ENCODE measurements around the gene IQCE.
"Not testable (repeated sequence)": the region's sequence is repeated elsewhere in the genome, so short reads cannot be mapped to it uniquely, and the experiment has no call there.

IQCE gene

DNA sequence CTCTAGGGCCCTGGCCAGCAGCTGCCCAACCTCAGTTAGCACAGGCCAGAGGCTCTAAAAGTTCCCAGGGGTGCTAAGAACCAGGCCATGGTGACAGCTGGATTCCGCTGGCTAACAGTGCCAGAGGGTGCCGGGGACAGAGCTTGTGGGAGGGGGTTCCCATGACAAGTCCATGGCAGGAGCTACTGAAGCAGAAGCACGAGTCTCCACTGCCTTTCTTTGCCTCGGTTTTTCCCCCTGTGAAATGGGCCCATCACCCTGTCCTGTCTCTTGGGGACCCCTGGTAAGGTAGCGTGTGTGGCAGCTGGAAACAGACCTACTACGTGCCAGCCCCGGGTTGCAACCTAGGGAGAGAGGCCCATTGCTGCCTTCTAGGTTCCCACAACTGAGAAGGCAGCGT lies 26.0 kb upstream of the IQCE start:
- not testable (repeated sequence) for DNase-seq

DNA sequence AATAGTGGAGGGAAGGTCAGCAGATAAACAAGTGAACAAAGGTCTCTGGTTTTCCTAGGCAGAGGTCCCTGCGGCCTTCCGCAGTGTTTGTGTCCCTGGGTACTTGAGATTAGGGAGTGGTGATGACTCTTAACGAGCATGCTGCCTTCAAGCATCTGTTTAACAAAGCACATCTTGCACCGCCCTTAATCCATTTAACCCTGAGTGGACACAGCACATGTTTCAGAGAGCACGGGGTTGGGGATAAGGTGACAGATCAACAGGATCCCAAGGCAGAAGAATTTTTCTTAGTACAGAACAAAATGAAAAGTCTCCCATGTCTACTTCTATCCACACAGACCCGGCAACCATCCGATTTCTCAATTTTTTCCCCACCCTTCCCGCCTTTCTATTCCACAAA lies 25.2 kb upstream of the IQCE start:
- DNase-seq: not testable (repeated sequence)

DNA sequence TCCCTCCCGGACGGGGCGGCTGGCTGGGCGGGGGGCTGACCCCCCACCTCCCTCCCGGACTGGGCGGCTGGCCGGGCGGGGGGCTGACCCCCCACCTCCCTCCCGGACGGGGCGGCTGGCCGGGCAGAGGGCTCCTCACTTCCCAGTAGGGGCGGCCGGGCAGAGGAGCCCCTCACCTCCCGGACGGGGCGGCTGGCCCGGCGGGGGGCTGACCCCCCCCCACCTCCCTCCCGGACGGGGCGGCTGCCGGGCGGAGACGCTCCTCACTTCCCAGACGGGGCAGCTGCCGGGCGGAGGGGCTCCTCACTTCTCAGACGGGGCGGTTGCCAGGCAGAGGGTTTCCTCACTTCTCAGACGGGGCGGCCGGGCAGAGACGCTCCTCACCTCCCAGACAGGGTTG lies 24.6 kb upstream of the IQCE start:
- DNase-seq: not testable (repeated sequence)

DNA sequence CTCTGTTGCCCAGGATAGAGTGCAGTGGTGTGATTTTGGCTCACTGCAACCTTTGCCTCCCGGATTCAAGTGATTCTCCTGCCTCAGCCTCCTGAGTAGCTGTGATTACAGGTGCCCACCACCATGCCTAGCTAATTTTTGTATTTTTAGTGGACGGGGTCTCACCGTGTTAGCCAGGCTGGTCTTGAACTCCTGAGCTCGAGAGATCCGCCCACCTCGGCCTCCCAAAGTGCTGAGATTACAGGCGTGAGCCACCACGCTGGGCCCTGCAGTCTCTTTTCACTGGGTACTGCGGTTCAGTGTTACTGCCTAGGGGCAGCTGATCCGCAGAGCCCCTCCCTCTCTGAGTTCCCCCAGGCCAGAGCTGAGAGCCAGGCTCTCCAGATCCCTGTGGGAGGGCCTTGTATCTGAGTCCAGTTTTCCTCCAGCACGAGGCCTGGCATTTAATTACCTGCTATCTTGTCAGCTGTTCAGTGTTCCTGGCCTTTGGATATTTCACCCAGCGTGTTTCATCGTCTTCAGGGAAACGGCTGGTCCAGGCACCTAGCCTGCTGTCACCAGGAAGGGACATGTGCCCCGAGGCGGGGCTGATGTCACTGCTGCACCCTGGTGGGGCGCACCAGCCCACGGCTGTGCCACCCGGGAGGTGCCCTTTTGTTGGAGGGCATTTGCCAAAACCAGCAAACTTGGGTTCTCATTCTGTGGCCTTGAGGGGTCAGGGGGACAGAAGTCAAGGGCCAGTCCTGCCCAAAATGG lies 22.7 kb upstream of the IQCE start:
- not testable (repeated sequence) for DNase-seq

DNA sequence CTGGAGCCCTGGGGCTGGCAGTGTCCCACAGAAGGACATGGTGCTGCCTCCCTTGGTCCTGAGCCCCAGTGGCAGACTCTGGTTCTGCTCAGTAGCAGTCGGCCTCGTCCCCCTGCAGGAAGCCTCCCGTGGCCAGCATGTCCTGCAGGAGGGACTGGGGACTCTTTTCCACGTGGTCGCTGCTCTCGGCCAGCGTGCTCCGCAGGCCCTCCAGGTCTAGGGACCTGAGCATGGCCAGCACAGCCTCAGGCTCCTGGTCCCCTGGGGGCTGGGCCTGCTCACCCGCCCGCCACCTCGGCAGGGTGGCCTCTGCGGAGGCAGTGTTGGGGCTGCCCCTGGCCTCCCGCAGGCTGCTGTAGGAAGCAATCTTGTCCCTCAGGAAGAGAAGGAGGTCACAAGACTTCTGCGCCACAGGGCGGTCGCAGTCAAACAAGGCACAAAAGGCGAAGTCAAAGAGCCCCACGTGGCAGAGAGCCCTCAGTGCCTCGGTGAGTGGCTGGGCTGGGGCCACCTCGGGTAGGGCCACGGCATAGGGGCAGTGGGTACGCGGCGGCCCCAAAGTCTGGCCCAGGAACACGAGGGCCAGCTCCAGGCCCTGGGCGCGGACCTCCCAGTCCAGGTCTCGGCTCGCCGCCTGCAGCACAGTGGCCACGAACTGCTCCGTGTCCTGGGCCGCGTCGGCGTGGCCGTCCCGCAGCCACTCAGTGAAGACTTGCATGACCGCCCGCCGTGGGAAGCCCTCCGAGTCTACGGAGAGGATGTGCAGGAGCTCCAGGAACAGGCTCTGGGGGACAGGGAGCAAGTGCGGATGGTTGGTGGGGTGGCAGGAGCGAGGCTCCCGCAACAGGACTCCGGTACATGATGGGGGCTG lies 20.6 kb upstream of the IQCE start:
- DNase-seq: no peak

DNA sequence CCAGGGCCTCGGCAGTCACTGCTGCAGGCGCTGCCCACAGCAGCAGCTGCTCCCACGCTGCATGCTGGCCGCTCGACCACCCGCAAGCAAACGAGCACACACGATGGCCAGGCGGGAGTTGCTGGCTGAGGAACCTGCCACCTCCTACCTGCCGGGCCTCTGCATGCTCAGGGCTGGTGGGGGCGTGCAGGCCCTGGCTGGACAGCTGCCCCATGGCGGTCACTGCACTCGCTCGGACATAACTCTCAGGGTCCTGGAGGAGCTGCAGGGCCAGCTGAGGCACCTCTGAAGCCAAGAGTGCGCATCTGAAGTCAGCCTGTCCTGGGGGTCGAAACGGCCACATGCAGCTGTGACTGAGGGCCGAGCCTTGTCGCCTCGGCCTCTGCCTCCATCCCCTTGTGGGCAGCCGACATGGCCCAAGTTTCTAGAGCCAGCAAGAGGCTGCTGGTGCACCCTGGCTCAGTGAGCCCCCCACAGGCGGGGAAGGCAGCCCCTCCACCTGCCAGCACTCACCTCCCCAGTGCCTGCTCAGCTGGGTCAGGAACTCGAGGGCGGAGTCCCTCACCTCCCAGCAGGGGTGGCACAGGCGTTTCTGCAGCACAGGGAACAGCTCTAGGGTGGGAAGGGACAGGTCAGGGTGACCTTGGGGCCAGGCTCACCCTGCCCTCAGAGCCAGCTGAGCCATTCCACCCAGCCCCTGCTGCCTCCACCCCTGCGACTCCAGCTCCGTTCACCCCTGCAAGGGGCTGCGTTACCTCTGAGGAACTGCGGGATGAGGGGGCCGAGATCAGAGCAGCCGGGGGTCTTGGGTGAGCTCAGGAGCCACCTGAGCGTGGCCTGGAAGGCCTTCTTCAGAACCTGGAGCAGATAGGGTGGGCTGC lies 19.5 kb upstream of the IQCE start:
- DNase-seq: no peak

DNA sequence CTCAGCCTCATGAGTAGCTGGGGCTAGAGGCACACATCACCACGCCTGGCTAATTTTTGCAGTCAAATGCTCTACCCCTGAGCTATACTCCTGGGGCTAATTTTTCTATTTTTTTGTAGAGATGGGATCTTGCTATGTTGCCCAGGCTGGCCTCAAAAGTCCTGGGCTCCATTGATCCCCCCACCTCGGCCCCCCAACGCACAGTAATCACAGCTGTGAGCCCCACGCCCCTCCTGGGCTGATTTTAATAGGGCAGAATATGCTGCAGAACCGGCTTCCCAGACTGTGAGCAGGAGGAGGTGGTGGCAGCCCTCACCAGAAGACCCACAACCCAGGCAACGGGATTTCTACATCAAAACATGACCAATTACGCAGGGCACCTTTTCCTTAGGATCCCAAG lies 18.6 kb upstream of the IQCE start:
- no peak for DNase-seq

DNA sequence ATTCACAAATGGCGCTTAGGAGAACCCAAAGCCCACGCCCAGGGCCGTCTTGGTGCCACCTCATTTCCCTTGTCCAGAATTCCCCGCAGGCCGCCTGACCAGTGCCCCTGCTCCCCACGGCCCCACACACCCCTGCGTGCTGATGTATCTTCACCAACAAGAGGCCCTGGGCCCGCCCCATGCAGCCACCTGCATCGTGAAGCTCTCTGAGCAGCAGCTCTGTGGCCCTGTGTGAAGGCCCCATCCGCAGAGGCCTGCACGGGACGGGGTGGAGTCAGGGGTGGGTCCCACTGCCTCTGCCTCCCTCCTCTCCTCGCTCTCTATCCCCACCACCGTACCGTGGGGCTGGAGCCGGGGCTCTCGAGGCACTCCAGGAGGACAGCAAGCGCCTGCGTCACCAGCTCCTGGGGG lies 18.1 kb upstream of the IQCE start:
- DNase-seq: no peak

DNA sequence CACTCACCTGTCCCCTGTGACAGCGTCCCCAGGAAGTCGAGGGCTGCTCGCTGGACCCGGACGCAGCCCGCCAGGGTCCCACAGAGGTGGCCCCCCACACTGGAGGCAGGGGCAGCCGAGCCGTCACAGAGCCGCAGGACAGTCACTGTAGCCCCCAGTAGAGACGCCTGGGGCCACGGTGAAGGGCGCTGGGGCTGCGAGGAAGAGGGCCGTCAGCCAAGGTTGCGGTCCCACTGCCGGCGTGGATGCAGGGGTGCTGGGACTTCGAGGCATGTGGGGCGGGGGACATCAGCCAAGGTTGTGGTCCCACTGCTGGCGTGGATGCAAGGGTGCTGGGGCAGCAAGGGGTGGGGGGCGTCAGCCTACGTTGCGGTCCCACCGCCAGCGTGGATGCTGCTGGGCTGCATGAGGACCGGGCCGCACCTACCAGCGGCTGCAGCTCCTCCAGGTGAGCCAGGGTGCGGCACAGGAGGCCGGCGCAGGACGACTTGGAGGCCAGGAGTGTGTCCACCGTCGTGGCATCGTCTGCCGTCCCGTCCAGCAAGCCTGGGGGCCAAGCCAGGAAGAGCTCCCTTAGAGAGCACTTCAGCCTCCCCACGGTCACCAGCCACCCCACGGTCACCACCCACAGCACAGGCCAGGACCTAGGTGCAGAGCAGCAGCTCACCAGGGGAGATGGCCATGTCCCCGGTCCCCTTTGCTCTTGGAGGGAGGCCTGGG lies 17.3 kb upstream of the IQCE start:
- DNase-seq: no peak

DNA sequence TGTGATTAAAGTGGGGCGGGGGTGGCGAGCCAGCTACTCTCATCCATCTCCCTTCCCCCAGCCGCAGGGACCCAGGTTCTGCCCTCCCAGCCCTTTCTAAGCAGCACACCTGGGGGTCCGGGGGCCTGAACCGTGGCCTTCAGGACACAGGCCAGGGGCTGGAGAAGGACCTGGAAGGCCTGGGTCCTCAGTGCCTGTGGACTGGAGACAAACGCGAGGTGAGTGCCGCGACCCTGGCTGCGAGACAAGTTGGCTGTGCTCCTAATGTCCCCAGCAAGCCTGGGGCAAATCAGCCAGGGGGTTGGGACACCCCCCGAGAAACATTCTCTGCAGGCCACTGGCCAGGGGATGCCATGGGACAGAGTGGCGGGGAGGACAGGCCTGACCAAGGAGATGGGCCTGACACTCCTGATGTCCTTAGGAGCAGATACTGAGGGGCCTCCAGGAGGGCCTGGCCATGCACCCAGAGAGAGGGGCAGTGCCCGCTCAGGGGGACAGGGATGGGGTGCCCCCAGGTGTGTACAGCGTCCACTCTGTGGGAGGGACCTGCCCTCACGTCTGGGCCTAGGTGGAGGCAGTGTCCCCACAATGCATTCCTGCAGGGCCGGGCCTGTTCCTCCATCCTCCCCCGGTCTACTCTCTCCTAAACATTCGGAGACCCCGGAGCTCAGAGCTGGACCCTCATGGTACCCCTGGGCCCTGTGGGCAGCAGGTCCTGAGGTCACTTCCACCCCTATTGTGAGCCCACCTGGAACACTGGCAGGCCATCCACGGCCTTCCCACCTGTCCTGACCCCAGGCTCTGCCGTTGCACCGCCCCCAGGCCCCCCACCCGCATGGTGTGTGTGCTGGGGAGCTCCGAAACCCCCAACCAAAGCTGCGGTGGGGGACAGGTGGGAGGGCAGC lies 16.5 kb upstream of the IQCE start:
- no peak for DNase-seq

DNA sequence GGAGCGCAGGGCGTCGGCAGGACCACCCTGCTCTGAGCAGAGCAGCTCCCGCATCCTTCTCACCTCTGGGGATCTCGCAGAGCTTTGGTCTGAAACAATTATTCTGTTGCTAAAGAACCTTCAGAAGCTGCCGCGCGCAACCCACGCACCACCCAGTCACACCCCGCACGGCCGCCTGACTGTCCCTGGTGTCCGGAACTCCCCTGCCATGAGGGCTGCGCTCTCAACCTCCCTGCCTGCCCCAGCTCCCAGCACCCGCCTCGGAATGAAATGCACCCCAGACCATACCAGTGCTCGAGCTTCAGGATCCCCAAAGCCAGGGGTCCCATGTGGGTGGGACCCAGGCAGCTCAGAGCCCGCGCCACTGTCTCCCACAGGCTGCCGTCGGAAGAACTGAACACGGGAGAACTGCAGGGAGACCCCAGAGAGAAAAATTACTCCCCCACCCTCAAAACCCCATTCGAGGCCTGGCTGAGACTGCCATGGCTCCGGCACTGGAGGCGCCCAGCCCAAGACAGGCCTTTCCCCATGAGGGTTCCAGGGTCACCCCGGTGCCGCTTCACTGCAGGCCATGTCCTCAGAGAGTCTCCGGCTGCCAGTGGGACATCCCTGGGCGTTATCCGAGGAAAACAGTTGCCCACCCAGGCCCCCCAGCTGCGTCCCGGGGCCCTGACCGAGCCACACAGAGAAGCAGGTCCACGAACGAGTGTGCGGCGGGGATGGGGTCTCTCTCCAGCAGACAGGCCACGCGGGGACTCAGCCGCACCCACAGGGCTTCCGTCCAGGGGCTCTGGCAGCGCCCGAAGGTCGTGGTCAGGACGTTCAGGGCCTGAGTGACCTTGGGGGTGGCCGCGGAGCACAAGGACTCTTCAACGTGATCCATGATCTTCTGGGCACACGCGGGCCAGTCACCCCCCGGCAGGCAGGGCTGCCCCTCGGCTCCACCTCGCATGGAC lies 15.6 kb upstream of the IQCE start:
- DNase-seq: no peak

DNA sequence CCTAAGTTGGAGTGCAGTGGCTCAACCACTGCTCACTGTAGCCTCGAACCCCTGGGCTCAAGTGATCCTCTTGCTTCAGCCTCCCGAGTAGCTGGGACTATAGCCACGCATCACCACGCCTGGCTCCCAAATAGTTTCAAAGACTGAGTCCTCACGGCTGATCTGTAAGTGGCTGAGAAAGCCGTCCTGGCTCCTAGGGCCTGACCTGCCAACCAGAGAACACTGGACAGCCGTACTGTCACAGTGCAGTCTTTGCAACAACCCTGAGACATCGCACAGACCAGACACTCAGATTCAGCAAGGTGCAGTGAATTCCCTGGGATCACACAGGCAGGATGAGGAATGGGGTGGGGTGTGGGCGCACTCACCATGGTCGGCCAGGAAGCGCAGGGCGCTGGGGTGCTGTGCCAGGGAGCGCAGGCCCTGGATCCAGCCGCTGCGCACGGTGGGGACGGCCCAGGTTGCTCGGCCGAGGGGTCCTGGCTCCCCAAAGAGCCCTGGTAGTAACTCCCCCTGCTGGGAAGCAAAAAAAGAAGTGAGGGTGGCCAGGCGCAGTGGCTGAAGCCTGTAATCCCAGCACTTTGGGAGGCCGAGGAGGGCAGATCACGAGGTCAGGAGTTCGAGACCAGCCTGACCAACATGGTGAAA lies 14.1 kb upstream of the IQCE start:
- no peak for DNase-seq

DNA sequence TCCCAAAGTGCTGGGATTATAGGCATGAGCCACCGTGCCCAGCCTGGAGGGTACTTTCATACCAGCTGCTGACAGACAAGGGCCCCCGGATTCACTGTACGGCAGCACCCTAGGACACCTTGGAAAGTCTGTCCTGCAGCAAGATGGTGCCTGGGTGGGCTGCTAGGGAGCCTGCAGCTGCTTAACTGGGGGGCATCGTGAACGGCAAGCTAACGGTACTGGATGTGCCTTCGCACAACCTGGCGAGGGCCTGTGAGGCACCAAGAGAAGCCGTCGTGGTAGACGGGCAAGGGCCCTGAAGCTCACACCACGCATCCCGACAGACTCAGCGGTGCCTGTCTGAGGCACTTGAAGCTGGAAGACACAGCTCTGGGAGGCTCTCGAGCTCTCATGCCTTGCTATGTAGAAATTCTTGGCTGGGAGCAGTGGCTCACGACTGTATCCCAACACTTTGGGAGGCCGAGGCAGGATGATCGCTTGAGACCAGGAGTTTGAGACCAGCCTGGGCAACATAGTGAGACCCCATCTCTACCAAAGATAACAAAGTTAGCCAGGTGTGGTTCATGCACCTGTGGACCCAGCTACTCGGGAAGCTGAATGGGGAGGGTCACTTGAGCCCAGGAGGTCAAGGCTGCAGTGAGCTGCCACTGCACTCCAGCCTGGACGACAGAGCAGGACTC lies 12.9 kb upstream of the IQCE start:
- DNase-seq: no peak

DNA sequence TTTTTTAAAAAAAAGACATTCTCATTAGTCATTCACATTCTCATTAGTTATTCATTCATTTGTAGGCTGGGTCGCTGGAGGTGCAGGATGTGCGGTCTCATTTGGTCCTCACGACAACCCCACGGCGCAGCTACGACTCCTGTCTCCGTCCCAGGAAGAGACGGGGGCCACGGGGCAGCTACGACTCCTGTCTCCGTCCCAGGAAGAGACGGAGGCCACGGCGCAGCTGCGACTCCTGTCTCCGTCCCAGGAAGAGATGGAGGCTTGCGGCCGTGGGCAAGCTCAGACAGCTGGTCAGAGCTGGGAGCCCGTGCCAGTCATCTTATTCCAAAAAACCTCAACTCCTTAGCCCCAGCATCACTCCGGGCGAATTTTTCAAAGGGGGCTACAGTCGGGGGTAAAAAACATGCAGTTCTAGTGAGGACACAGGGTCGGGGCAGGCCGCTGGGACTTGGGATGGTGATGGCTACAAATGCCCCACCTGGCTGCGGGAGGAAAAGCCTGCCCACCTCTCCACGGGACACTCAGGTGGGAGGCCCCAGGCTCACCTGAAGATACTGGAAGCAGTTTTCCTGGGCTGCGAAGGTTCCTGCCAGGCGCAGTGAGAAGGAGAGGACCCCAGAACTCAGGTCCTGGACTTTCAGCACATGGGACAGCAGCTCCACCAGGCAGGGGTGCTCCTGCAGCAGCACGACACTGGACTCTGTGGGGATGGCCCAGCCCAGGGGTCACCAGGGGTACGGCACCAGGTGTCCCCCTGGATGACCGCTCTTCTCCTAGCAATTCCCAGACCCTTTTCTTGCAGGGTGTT lies 11.8 kb upstream of the IQCE start:
- DNase-seq: no peak

DNA sequence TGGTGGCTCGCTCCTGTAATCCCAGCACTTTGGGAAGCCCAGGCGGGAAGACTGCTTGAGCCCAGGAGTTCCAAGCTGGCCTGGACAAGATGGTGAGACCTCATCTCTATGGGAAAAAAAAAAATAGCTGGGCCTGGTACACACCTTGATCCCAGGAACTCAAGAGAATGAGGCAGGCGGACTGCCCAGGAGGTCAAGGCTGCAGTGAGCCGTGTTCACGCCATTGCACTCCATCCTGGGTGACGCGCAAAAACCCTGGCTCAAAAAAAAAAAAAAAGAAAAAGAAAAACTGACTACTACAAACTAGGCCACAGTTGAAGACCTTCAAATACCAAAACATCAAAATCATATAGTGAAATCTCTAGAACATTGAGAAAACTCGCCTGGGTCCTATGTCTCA lies 7.4 kb upstream of the IQCE start:
- no peak for DNase-seq

DNA sequence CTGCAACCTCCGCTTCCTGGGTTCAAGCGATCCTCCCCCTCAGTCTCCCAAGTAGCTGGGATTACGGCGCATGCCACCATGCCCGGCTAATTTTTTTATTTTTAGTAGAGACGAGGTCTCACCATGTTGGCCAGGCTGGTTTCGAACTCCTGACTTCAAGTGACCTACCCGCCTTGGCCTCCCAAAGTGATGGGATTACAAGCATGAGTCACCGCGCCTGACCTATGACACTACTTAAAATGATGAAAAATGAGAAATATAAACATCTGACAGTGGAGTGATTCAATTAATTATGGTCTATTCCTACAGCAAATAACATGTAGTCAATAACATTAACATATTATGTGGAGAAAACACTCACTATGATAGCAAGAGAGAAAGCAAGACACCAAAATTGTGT lies 5.7 kb upstream of the IQCE start:
- no peak for DNase-seq

DNA sequence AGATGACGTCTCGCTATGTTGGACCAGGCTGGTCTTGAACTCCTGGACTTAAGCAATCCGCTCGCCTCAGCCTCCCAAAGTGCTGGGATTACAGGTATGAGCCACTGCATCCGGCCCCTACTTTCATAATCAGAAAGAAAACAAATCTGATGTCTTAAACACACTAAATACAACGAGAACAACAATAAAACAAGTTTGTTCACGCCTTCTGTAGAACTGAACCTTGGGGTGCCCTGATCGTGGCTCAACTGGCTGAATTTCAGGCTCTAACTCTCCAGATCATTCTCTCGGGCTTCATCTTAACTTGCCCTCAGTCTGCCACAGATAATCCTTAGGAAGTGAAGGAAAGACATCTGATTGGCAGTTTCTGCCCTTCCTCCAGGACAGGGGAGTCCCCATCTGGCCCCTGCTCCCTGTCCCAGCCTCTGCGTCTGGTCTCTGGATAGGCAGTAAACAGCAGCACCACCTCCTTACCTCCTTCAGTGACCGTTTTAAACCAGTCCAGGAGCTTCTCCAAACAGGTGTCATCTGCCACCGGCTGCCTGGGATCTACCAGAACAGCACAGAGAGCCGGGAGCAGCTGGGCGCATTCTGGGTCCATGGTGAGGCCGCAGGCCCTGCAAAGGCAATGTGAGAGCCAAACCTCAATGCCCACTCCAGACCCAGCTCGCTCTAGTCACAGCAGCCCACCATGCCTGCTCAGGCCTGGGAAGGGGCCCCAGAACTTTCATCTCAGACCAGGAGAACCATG lies 4.8 kb upstream of the IQCE start:
- DNase-seq: no peak
